HAP-1 (cell line): Measurements from ENCODE around the gene ACSBG1.

Experiments used
- DNase-seq, 2 experiments: peaks; one replicate each; pipeline ENCODE4 v3.0.0-alpha.2; 2016 to 2020; ENCODE audit warnings: low spot score in 2 of 2
- H3K27me3 ChIP-seq: fragments of 250-450 bp; sonication (Bioruptor Pico); 2 replicates; pipeline ENCODE4 v1.5.1; 2020; ENCODE audit warnings: low read depth, mild to moderate bottlenecking, moderate library complexity
- H3K36me3 ChIP-seq: fragments of 250-450 bp; sonication (Bioruptor Pico); replicated peaks from 2 replicates; pipeline ENCODE4 v1.5.1; 2020; ENCODE audit warnings: mild to moderate bottlenecking
- H3K4me1 ChIP-seq: fragments of 250-450 bp; sonication (Bioruptor Pico); 2 replicates; pipeline ENCODE4 v1.5.1; 2020; ENCODE audit warnings: mild to moderate bottlenecking
- H3K4me3 ChIP-seq: fragments of 250-450 bp; sonication (Bioruptor Pico); 2 replicates; pipeline ENCODE4 v1.5.1; 2020; ENCODE audit warnings: mild to moderate bottlenecking, moderate library complexity
- H3K9me3 ChIP-seq: fragments of 250-450 bp; sonication (Bioruptor Pico); 2 replicates; pipeline ENCODE4 v1.5.1; 2020; ENCODE audit warnings: mild to moderate bottlenecking, moderate library complexity
- in situ Hi-C: fragments of 300-500 bp; cut with MboI; formaldehyde crosslinking; loops from 3 replicates; pipeline ENCODE4 v1.14.3; 2020; ENCODE audit warnings: low sequenced_read_pairs, inconsistent platforms, mixed read lengths

The ACSBG1 gene

DNA sequence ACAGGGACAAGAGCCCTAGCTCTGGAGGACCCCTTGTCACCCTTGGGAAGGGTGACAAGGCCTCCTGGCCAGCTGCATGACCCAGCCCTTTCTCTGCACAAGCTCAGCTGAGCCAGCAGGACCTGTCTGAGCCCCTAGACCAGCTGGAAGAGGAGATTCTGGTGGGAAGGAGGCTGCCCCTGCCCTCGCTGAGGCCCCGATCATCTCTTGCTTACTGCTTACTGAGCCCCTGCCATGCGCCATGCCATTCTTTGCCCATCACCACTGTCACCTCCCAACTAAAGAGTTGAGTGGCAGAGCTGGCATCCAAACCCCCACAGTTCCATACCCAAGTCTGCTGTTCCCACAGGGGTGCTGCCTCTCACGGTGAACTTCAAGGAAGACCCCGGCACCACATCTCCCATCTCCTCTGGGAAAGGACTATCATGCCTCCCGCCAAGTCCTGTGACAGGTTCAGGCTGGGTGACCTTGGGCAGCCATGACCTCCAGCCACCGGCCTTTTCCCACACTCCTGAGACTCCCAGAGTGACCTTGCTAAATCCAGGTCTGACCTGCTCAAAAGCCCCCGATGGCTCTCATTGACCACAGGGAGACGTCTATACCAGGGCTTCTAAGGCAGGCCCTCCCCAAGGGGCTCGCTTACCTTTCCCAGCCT is 34.0 kb downstream of the ACSBG1 start:
- Histone ChIP-seq H3K4me3 (no peak overlapping the region), H3K4me1 (no peaks in the 10 kb centered on the region), H3K36me3 (no peaks in the 10 kb centered on the region), H3K27me3 (0 out of 2 replicates have a peak, but pooled peaks cover 3% of the 10 kb centered on the region), H3K9me3 (no peaks in the 10 kb centered on the region)
- in situ Hi-C loops: no loop called here
- DNase-seq: peak in 1 of 2 experiments; percentile 7

DNA sequence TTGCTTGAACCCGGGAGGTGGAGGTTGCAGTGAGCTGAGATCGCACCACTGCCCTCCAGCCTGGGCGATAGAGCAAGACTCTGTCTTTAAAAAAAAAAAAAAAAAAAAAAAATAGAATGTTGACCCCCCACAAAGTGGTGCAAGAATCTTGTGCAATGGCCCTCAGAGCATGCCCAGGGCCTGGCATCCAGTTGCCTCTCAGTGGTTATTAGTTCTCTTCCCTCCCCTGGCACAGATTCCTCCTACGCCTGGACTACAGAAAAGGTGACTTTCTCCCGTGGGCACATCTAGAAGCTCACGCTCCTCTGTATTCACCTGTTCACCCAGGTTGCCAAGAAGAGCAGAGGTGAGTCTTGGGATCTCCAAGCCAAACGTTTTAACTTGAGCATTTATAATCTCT is 36.7 kb downstream of the ACSBG1 start:
- in situ Hi-C loops: loop anchor here (5.0 kb wide), 1 partner anchor 85 kb away; no protein-coding TSS in a partner anchor
- Histone ChIP-seq H3K36me3 (no peaks in the 10 kb centered on the region), H3K4me3 (no peak overlapping the region), H3K27me3 (no peaks in the 10 kb centered on the region), H3K4me1 (no peaks in the 10 kb centered on the region), H3K9me3 (no peaks in the 10 kb centered on the region)
- DNase-seq: peak in 1 of 2 experiments; percentile 5

DNA sequence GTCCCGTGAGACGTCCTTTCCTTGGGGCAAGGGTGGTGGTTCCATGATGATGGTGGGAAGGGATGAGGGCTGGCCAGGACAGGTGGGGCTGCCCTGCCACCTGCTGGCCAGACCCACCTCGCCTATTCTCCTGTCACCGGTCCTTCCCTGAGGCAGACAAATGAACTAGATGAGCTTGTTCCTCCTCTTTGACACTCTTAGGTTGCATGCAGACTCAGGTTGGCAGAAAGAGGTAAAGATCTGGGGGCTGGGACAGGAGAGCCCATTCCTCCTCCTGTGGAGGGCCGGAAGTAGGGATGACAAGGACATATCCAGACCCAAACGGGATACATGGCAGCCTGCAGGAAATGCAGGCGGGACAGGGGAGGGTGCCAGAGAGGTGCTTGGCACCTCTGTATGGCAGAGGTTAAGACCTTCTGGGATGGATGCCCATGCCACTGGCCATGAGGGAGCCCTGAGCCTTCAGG is 38.6 kb downstream of the ACSBG1 start:
- Histone ChIP-seq H3K36me3 (0 out of 2 replicates have a peak, but pooled peaks cover 1% of the 10 kb centered on the region), H3K4me1 (no peaks in the 10 kb centered on the region), H3K4me3 (no peak overlapping the region), H3K27me3 (no peaks in the 10 kb centered on the region; the same call in 1 of the 2 replicates), H3K9me3 (no peaks in the 10 kb centered on the region; the same call in 1 of the 2 replicates)
- peak; percentile 66 to 74 for DNase-seq
- in situ Hi-C loops: loop anchor here (5.0 kb wide), 1 partner anchor 83 kb away; no protein-coding TSS in a partner anchor

DNA sequence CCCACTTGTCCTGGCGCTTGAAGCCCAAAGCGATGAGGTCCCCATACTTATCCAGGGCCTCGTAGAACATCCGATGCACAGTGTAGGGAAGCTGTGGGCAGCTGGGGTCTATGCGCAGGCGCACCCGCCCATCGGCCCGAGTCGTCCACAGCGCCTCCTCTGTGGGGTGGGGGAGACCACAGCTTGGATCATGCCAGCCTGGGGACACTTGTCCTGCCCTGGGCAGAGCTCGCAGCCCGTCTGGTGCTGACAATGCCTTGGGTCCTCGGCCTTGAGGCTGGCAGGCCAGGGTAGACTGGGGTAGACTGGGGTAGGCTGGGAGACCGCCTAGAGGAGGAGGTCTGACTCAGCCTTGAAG is 39.8 kb downstream of the ACSBG1 start:
- Histone ChIP-seq H3K36me3 (0 out of 2 replicates have a peak, but pooled peaks cover 3% of the 10 kb centered on the region), H3K4me3 (no peak overlapping the region), H3K9me3 (peaks cover 6% of the 10 kb centered on the region), H3K4me1 (no peaks in the 10 kb centered on the region), H3K27me3 (no peaks in the 10 kb centered on the region; the same call in 1 of the 2 replicates)
- in situ Hi-C loops: no loop called here
- peak in 1 of 2 experiments; percentile 6 for DNase-seq

DNA sequence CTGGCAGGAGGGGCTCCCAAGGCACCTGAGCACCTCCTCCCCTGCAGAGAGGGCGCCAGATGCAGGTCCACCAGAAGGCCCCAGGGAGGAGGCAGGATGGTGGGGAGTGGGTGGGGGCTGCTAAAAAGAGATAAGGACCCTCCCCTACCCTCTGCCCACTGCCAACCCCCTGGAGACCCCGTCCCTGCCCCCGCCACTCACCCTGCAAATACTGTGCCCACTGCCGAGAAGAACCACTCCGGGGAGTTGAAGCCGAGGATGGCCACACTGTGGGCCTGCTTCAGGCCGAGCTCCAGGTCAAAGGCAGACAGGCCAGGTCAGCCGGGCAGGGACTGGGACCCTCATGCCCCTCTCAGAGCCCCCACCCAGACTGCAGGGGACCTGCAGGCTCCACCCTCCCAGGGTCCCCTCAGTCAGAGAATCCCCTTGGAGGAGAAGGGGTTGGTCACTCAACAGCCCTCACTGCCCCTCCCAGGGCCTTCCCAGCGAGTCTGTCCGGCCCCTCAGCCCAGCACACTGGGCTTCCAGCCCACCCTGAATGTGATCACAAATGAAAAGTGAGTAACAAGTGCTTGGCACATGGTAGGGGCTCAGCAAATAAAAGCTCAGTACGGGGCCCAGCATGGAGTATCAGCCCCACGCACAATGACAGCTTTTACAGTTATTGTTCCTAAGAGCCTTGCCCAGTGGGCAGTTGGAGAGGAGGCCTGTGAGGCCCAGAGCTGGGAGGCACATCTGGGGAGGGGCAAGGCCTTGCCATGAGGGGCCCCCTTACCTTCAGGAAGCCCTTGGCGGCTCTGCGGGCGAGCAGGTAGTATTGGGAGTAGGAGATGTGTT is 40.4 kb downstream of the ACSBG1 start:
- no peaks in the 10 kb centered on the region for H3K4me1 ChIP-seq
- H3K36me3 ChIP-seq: 0 out of 2 replicates have a peak, but pooled peaks cover 3% of the 10 kb centered on the region
- no peaks in the 10 kb centered on the region; the same call in 1 of the 2 replicates for H3K27me3 ChIP-seq
- peaks cover 6% of the 10 kb centered on the region for H3K9me3 ChIP-seq
- DNase-seq: peak in 1 of 2 experiments; percentile 9
- no peak overlapping the region for H3K4me3 ChIP-seq
- in situ Hi-C loops: no loop called here

DNA sequence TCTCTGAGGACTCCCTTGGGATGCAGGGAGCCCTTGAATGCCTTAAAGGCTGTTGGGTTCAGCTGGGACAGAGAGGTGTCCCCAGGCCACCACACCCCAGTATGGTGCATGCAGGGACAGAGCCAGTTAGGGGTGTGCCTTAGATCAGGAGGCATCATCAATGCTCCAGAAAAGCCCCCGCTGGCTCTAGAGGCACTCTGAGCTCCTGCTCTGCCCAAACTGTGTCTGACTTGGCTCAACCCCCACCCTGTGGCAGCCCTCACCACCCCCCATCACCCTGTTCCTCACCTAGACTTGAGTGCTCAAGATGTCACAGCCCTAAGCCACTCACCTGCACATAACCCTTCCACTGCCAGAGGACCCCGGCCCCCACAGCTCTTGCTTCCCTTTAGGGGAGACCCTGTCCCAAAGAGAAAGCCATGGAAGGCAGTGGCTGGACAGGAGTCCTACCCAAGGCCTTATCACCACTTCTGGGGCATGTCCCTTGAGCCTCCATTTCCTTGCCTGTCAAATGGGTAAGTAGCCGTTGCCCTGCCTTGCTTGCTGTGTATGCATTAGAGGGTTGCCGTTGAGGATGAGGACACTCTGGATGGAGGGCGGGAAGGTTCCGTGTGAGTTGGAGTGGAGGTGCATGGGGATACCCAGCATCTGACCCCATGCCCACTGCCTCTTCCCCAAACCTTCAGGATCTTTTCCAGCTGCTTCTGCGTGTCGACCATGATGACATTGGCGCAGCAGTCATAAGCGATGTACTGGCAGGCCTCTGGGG is 41.4 kb downstream of the ACSBG1 start:
- H3K4me3 ChIP-seq: no peak overlapping the region
- peak in 1 of 2 experiments; percentile 7 for DNase-seq
- no peaks in the 10 kb centered on the region; the same call in 1 of the 2 replicates for H3K27me3 ChIP-seq
- H3K9me3 ChIP-seq: peaks cover 6% of the 10 kb centered on the region
- no peaks in the 10 kb centered on the region for H3K4me1 ChIP-seq
- in situ Hi-C loops: no loop called here
- H3K36me3 ChIP-seq: 0 out of 2 replicates have a peak, but pooled peaks cover 3% of the 10 kb centered on the region

DNA sequence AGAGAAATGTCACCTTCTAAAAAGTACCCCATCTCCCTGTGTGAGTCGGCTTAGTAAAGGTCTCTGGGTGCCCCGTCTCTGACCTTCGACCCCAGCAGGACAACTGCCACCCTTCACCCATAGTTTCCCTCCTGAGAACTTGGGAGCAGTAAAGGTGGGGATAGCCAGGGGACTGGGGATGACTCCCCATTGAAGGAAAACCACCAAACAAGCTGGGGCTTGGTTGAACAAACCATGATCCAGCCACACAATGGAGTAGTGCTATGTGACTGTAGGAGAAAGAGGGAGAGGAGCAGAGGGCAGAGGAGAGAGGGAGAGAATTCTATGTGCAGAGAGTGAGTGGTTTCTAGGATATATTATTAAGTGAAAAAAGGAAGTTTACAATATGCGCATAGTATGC is 51.5 kb downstream of the ACSBG1 start:
- H3K4me3 ChIP-seq: no peak overlapping the region
- no peaks in the 10 kb centered on the region for H3K36me3 ChIP-seq
- peaks cover 3% of the 10 kb centered on the region; the same call in 1 of the 2 replicates for H3K27me3 ChIP-seq
- DNase-seq: peak in 1 of 2 experiments; percentile 5
- peaks cover 5% of the 10 kb centered on the region; the same call in 1 of the 2 replicates for H3K9me3 ChIP-seq
- in situ Hi-C loops: no loop called here
- H3K4me1 ChIP-seq: no peaks in the 10 kb centered on the region

DNA sequence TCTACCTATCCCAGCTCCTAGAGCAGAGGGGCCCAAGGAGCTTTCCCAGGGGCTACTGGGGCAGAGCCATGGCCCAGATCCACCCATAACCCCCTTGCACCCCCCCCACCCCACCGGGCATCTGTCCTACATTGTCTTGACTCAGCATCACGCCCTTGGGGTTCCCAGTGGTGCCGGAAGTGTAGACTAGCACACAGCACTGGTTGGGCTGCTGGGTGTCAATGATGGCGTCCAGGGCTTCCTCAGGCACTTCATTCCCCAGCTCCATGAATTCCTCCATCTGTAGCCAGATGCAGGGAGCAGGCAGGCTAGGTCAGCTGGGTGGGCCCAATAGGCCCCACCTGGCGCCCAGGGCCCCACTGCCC is 52.0 kb downstream of the ACSBG1 start:
- peaks cover 3% of the 10 kb centered on the region; the same call in 1 of the 2 replicates for H3K27me3 ChIP-seq
- in situ Hi-C loops: no loop called here

DNA sequence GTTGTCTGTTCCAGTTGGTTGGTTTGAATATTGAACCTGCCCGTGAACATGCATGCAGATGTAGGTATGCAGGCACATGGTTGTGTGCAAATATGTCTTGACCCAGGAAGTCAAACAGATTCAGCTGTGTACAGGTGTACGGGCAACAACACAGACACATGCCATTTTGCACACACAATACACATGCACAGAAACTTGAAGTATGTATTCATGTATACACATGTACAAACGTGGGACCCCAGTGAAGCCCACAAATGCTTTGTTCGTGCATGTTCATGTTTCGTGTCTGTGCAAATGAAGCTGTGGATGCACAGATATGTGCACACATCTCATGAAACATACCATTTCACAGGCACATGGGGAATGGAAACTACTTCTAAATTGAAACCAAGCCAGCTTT is 54.5 kb downstream of the ACSBG1 start:
- no peaks in the 10 kb centered on the region for H3K36me3 ChIP-seq
- DNase-seq: peak in 1 of 2 experiments; percentile 2
- no peaks in the 10 kb centered on the region; the same call in 1 of the 2 replicates for H3K9me3 ChIP-seq
- H3K4me3 ChIP-seq: no peak overlapping the region
- H3K4me1 ChIP-seq: no peaks in the 10 kb centered on the region
- H3K27me3 ChIP-seq: no peaks in the 10 kb centered on the region
- in situ Hi-C loops: no loop called here

More for the DNA sequence above, 52.0 kb downstream of the ACSBG1 start:
- H3K4me3 ChIP-seq: no peak overlapping the region
- no peaks in the 10 kb centered on the region for H3K4me1 ChIP-seq
- no peak for DNase-seq
- peaks cover 2% of the 10 kb centered on the region; the same call in 1 of the 2 replicates for H3K9me3 ChIP-seq
- H3K36me3 ChIP-seq: no peaks in the 10 kb centered on the region

DNA sequence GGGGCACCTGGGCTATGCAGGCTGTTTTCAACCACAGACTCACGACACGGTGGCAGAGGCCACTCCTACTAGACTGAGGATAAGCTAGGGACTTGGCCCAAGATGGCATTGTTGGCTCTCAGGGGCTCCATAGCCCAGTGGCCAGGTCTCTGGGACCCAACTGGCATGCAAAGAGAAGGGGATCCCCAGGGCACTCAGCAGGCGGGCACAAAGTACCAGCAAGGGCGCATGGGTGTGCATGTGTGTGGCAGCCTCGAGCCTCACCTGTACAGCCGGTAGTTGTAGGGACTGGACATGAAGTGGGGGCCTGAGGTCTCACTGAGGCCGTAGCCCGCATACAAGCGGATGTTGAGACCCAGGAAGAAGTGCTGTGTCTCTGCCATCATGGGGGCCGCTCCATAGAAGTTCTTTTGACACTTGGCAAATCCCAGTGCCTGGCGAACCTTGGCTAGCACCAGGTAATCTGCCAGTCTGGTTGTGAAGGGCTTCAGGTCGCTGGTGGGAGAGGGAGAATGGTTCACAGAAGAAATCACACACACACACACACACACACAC is 55.0 kb downstream of the ACSBG1 start:
- Histone ChIP-seq H3K4me3 (no peak overlapping the region), H3K27me3 (no peaks in the 10 kb centered on the region), H3K9me3 (no peaks in the 10 kb centered on the region; the same call in 1 of the 2 replicates), H3K36me3 (no peaks in the 10 kb centered on the region), H3K4me1 (no peaks in the 10 kb centered on the region)
- DNase-seq: peak in 1 of 2 experiments; percentile 8
- in situ Hi-C loops: no loop called here

DNA sequence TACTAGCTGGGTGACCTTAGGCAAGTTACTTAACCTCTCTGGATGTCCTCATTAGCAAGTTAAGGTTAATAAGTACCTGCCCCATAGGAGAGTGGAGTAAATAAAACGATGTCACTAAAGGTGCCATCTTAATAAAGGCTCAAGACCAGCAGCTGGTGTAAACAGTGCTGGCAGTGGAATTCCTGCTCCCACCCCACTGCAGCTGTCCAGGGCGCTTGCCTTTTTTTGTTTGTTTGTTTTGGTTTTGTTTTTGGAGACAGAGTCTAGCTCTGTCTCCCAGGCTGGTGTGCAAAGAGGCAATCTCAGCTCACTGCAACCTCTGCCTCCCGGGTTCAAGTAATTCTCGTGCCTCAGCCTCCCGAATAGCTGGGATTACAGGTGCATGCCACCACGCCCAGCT is 56.3 kb downstream of the ACSBG1 start:
- no peaks in the 10 kb centered on the region for H3K36me3 ChIP-seq
- H3K9me3 ChIP-seq: no peaks in the 10 kb centered on the region; the same call in 1 of the 2 replicates
- in situ Hi-C loops: no loop called here
- H3K4me1 ChIP-seq: no peaks in the 10 kb centered on the region
- H3K27me3 ChIP-seq: no peaks in the 10 kb centered on the region
- H3K4me3 ChIP-seq: no peak overlapping the region
- peak in 1 of 2 experiments; percentile 5 for DNase-seq

DNA sequence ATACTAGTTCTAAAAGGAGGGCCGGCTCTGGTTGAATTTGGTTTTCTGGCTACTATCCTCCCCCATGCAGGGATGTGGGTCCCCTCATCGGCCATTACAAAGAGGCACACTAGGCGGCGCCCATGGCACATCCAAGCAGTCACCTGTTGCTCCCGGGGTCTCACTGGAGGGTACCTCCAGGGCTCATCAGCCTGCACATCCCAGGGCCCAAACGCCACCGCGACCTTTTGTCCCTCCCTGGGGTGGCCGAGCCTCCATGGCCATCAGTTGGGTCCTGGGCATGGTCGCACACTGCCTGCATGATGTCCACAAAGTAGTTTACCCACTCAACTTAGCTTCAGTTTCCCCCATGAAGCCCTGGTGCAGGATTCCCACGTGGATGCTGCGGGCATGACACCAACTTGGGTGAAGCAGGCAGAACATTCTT is 56.9 kb downstream of the ACSBG1 start:
- H3K36me3 ChIP-seq: peaks cover 1% of the 10 kb centered on the region
- in situ Hi-C loops: no loop called here
- H3K4me3 ChIP-seq: no peak overlapping the region
- no peaks in the 10 kb centered on the region; the same call in 1 of the 2 replicates for H3K9me3 ChIP-seq
- no peaks in the 10 kb centered on the region for H3K27me3 ChIP-seq
- H3K4me1 ChIP-seq: no peaks in the 10 kb centered on the region
- DNase-seq: peak; percentile 64 to 89

DNA sequence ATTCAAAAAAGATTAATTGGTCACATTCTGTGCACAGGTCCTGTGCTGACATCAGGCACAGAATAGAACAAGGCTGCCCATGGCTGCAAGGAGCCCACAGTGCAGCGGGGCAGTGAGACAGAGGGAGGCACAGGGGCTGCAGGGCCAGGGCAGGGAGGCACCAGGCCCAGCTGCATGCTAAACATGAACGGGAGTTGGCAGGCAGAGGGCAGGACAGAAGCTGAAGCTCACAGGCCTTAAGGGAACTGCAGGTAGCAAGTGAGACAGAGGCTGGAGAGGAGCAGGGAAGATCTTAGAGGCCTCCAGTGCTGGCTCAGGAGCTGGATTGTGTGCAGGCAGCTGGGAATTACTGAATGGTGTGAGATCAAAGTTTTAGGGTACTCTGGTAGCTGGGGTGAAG is 59.0 kb downstream of the ACSBG1 start:
- no peak overlapping the region for H3K4me3 ChIP-seq
- no peaks in the 10 kb centered on the region for H3K4me1 ChIP-seq
- peak in 1 of 2 experiments; percentile 9 for DNase-seq
- in situ Hi-C loops: no loop called here
- H3K36me3 ChIP-seq: peaks cover 23% of the 10 kb centered on the region
- H3K9me3 ChIP-seq: no peaks in the 10 kb centered on the region; the same call in 1 of the 2 replicates
- no peaks in the 10 kb centered on the region for H3K27me3 ChIP-seq
